GM12891 (cell line): ENCODE measurements around the gene CELF2.
A peak's percentile ranks its signal among the peaks of the same experiment; 100 is the strongest.

Source experiments
- POLR2A ChIP-seq: IDR thresholded peaks from 2 replicates; pipeline ENCODE4 v1.6.1; 2011; ENCODE audit warnings: low read depth, low read length, control low read depth
- POLR2AphosphoS5 ChIP-seq: IDR thresholded peaks from 2 replicates; pipeline ENCODE4 v1.6.1; 2011; ENCODE audit warnings: low read depth, low read length, control low read depth
- POU2F2 ChIP-seq: IDR thresholded peaks from 2 replicates; pipeline ENCODE4 v1.6.1; 2011; ENCODE audit warnings: low read depth, mild to moderate bottlenecking, control low read depth, low read length, moderate library complexity
- SPI1 ChIP-seq: IDR thresholded peaks from 2 replicates; pipeline ENCODE4 v1.6.1; 2011; ENCODE audit warnings: low read depth, low read length, control low read depth

DNA sequence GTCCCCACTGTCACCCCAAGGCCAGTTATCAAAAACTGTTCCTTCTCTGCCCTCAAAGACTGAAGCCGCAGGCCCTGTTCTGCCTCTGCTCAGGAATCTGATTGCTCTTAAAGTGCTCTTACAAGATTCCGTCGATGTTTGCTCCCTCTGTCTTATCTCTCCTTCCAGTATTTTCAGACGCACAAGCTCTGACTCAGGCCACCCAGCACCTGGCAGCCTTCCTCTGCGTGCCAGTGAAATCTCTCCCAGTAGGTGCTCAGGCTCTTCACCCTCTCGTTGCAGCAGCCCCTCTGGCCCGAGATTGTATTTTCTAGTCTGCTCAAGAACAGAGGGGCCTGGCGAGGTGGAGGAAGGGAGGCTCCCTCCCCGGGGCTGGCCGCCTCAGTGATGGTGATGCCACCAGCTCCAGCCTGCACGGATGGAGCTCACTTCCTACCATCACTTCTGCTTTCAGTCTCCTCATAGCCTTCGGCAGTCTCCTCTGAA lies 317.5 kb downstream of the CELF2 start:
- TF ChIP-seq POLR2A (no peak), POLR2AphosphoS5 (peak; percentile 37), SPI1 (peak; percentile 73), POU2F2 (no peak)
